Adrenal gland (tissue), 12 donors: ENCODE data around the gene NUDCD3. TPM values are rescaled to one million over a fixed set of nuclear protein-coding genes. Genes with fewer than 3 reads are reported as not detected.

Experiments used
- DNase-seq, 7 donors: peaks; one replicate each; pipeline ENCODE4 v3.0.0-alpha.2; 2019 to 2020
- H3K27ac ChIP-seq, 5 donors: fragments of 200-600 bp; sonication (generic) in 4 of 5; 1 replicate in 3 of 5; 2 replicates in 2 of 5; pipeline versions ENCODE4 v1.5.1 to v1.8.0; 2016 to 2020; ENCODE audit warnings: mild to moderate bottlenecking in 1 of 5
- H3K27me3 ChIP-seq: fragments of 200-600 bp; 2 replicates; pipeline ENCODE4 v1.8.0; 2021
- H3K36me3 ChIP-seq, 2 donors: fragments of 200-600 bp; replicated peaks in 1 of 2; 1 replicate in 1 of 2; 2 replicates in 1 of 2; pipeline versions ENCODE4 v1.5.1 to v1.8.0; 2018 to 2022
- H3K4me1 ChIP-seq, 2 donors: fragments of 200-600 bp; replicated peaks in 1 of 2; 1 replicate in 1 of 2; 2 replicates in 1 of 2; pipeline versions ENCODE4 v1.5.1 to v1.8.0; 2018 to 2021
- H3K4me3 ChIP-seq, 4 donors: fragments of 200-600 bp; sonication (generic) in 3 of 4; one replicate each; pipeline ENCODE4 v1.5.1; 2016 to 2018
- H3K9me3 ChIP-seq, 3 donors: fragments of 200-600 bp; sonication (generic) in 1 of 3; replicated peaks in 1 of 3; 1 replicate in 2 of 3; 2 replicates in 1 of 3; pipeline versions ENCODE4 v1.5.1 to v1.8.0; 2016 to 2021
- CTCF ChIP-seq, 6 experiments: fragments of 450-650 bp in 4 of 6; fragments of 200-600 bp in 2 of 6; sonication (generic) in 1 of 6; IDR thresholded peaks; 1 replicate in 5 of 6; 2 replicates in 1 of 6; pipeline versions ENCODE4 v1.5.1 to v1.8.0; 2016 to 2021; ENCODE audit warnings: antibody characterized with exemption in 6 of 6, mild to moderate bottlenecking in 2 of 6, moderate library complexity in 1 of 6
- POLR2A ChIP-seq, 2 donors: fragments of 450-650 bp; IDR thresholded peaks; one replicate each; pipeline ENCODE4 v1.6.1; 2017; ENCODE audit warnings: antibody characterized with exemption in 2 of 2, mild to moderate bottlenecking in 2 of 2, moderate library complexity in 1 of 2
- WGBS, 4 donors: extraction: QIAGEN DNeasy Blood & Tissue Kit in 2 of 4; methylation state at CpG; one replicate each; pipeline versions ENCODE4 v1.1.5 to v1.1.7; 2013 to 2017; 5-methylcytosine and 5-hydroxymethylcytosine counted together
- intact Hi-C, 2 donors: fragments of 100-400 bp; cut with DNase I; formaldehyde crosslinking; loops; one replicate each; pipeline versions ENCODE4 v1.14.1 to v1.15.0; 2022 to 2023
- polyA plus RNA-seq, 3 donors: library from polyadenylated mRNA; stranded (reverse); fragments of 200-250 nt in 2 of 3; fragments of 350-450 nt in 1 of 3; fragmentation: Illumina TruSeq in 1 of 3; extraction: RNeasy Lipid Tissue Mini Kit (QIAGEN cat#74804) in 1 of 3; gene quantifications; one replicate each; pipeline ENCODE4 v1.2.3, GENCODE V29; 2013 to 2014
- total RNA-seq, 9 donors: library from RNA; depleted of rRNA in 4 of 9; stranded (reverse); fragments of >200 nt in 4 of 9; fragments of 120-200 nt in 1 of 9; fragmentation: NEBNext Ultra II Directional in 1 of 9; extraction: Animal tissue kit (Norgen Biotek cat#: 25700) in 1 of 9; gene quantifications; one replicate each; pipeline versions ENCODE4 v1.1.0 to v1.2.4, GENCODE V29; 2013 to 2023
- donor health status: healthy with polysubstance abuse.
- donor health status: Bipolar disorder and iron deficiency.
- donor health status: DM: yes; HTN: yes; CAD: no.
- donor health status: DM: no; HTN: no; CAD: no.
- donor health status: DM: no; HTN: no; CAD: no.
- donor health status: DM: yes; HTN: yes; CAD: no.

NUDCD3 gene
- total and polyA plus RNA-seq, 12 donors, result 30.5 to 136 (median 71.1) TPM

- H3K9me3 ChIP-seq, result no peaks in the 10 kb centered on the region
- intact Hi-C loops, result no loop called here
- peaks cover 7 to 10% of the 10 kb centered on the region in 2 donors for H3K4me1 ChIP-seq
- no peaks in the 10 kb centered on the region for H3K27me3 ChIP-seq
- no peak for TF ChIP-seq POLR2A (IDR thresholded peaks at IDR 0.05)
- no peak for TF ChIP-seq CTCF (IDR thresholded peaks at IDR 0.05)
- H3K4me3 ChIP-seq, result no peak overlapping the region
- no peaks in the 10 kb centered on the region for H3K36me3 ChIP-seq
- no peak overlapping the region for H3K27ac ChIP-seq
- DNase-seq, result no peak
Measured at GRCh38 chr7:44440577-44441078, 49.8 kb downstream of the NUDCD3 start.

GRCh38 chr7:44439926-44440325 lies 50.5 kb downstream of the NUDCD3 start:
- Histone ChIP-seq H3K27me3 (no peaks in the 10 kb centered on the region), H3K4me1 (peaks cover 3 to 7% of the 10 kb centered on the region in 2 donors), H3K36me3 (no peaks in the 10 kb centered on the region), H3K4me3 (no peak overlapping the region), H3K9me3 (no peaks in the 10 kb centered on the region), H3K27ac (no peak overlapping the region)
- intact Hi-C loops, result no loop called here
- 60 to 90% (median 64%) methylated on average over 2 to 3 of the region's 3 CpGs for WGBS, 4 donors
- DNase-seq, result no peak
- TF ChIP-seq POLR2A (IDR thresholded peaks at IDR 0.05) (no peak), CTCF (IDR thresholded peaks at IDR 0.05) (no peak)

- Histone ChIP-seq H3K4me1 (peaks cover 5 to 7% of the 10 kb centered on the region in 2 donors), H3K9me3 (no peaks in the 10 kb centered on the region), H3K36me3 (no peaks in the 10 kb centered on the region), H3K27ac (no peak overlapping the region), H3K27me3 (no peaks in the 10 kb centered on the region), H3K4me3 (no peak overlapping the region)
- intact Hi-C loops, result no loop called here
- 78 to 96% (median 90%) methylated on average over 4 of the region's 4 CpGs for WGBS, 4 donors
- no peak for DNase-seq
- TF ChIP-seq CTCF (IDR thresholded peaks at IDR 0.05) (no peak), POLR2A (IDR thresholded peaks at IDR 0.05) (no peak)
Measured at GRCh38 chr7:44438816-44439215, 51.6 kb downstream of the NUDCD3 start.

GRCh38 chr7:44434201-44434600 lies 56.3 kb downstream of the NUDCD3 start:
- H3K27ac ChIP-seq, result no peak overlapping the region
- peaks cover 0 to 5% of the 10 kb centered on the region in 2 donors for H3K4me1 ChIP-seq
- H3K4me3 ChIP-seq, result no peak overlapping the region
- no peaks in the 10 kb centered on the region for H3K27me3 ChIP-seq
- no peaks in the 10 kb centered on the region for H3K9me3 ChIP-seq
- TF ChIP-seq CTCF (IDR thresholded peaks at IDR 0.05) (no peak), POLR2A (IDR thresholded peaks at IDR 0.05) (no peak)
- 78 to 86% (median 83%) methylated on average over 7 of the region's 7 CpGs for WGBS, 4 donors
- no peak for DNase-seq
- no peaks in the 10 kb centered on the region for H3K36me3 ChIP-seq
- intact Hi-C loops, result no loop called here
